GM21390 (cell line): ENCODE measurements around the gene CASZ1.

Source experiments
- ATAC-seq: cut with Tn5 transposase; IDR thresholded peaks from one replicate; pipeline ENCODE4 v1.9.1; 2021; ENCODE audit not compliant: unreplicated experiment

CASZ1 gene

GRCh38 chr1:10692401-10693021 is 103.9 kb downstream of the CASZ1 start:
- ATAC-seq = no peak

GRCh38 chr1:10691740-10692125 is 104.7 kb downstream of the CASZ1 start:
- no peak for ATAC-seq

GRCh38 chr1:10691075-10691739 is 105.2 kb downstream of the CASZ1 start:
- no peak for ATAC-seq

GRCh38 chr1:10690484-10690883 is 106.0 kb downstream of the CASZ1 start:
- no peak for ATAC-seq

GRCh38 chr1:10688409-10688786 is 108.0 kb downstream of the CASZ1 start:
- ATAC-seq = no peak

GRCh38 chr1:10687782-10688408 is 108.6 kb downstream of the CASZ1 start:
- ATAC-seq = no peak

GRCh38 chr1:10687251-10687651 is 109.2 kb downstream of the CASZ1 start:
- no peak for ATAC-seq

- no peak for ATAC-seq
Observed at GRCh38 chr1:10686404-10687040, 109.9 kb downstream of the CASZ1 start.

GRCh38 chr1:10685808-10686403 is 110.5 kb downstream of the CASZ1 start:
- ATAC-seq = no peak

GRCh38 chr1:10685196-10685807 is 111.1 kb downstream of the CASZ1 start:
- no peak for ATAC-seq

- no peak for ATAC-seq
Observed at GRCh38 chr1:10684221-10684620, 112.2 kb downstream of the CASZ1 start.

- ATAC-seq = no peak
Observed at GRCh38 chr1:10682449-10683309, 113.8 kb downstream of the CASZ1 start.

- no peak for ATAC-seq
Observed at GRCh38 chr1:10682108-10682445, 114.4 kb downstream of the CASZ1 start.

GRCh38 chr1:10681296-10682107 is 114.9 kb downstream of the CASZ1 start:
- no peak for ATAC-seq

- ATAC-seq = no peak
Observed at GRCh38 chr1:10680487-10680886, 116.0 kb downstream of the CASZ1 start.

GRCh38 chr1:10679496-10680220 is 116.8 kb downstream of the CASZ1 start:
- no peak for ATAC-seq

GRCh38 chr1:10678852-10679251 is 117.6 kb downstream of the CASZ1 start:
- no peak for ATAC-seq

- ATAC-seq = no peak
Observed at GRCh38 chr1:10678402-10678801, 118.0 kb downstream of the CASZ1 start.
